ENCODE results near the gene TMEM86A.

DNA sequence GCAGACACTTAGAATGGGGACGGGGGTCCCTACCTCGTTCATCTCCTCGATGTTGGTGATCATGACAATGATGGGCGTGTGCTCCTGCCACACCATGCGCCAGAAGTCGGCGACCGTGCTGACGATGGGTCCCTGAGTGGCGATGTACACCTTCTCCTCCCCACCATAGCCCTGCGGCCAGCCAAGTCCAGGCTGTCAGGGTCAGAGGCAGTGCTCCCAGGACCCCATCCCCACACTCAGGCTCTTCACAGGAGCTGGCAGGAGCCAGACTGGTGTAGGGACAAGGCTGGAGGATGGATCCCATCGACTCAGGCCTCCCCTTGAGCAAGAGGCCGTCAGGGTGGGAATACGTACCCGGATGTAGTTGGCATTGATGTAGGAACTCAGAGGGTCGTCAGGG is 34.6 kb downstream of the TMEM86A start:
- TF ChIP-seq SMC3 (IDR thresholded peaks at IDR 0.05; ENCODE audit: low read depth, low read length) (no peak), POLR2A (IDR thresholded peaks at IDR 0.05; ENCODE audit: low read depth, low read length) (no peak), RFX5 (IDR thresholded peaks at IDR 0.05; ENCODE audit: low read depth, low read length) (no peak), BHLHE40 (IDR thresholded peaks at IDR 0.05; ENCODE audit: low read depth, low read length) (no peak)
- TF ChIP-seq, protein P1, sequence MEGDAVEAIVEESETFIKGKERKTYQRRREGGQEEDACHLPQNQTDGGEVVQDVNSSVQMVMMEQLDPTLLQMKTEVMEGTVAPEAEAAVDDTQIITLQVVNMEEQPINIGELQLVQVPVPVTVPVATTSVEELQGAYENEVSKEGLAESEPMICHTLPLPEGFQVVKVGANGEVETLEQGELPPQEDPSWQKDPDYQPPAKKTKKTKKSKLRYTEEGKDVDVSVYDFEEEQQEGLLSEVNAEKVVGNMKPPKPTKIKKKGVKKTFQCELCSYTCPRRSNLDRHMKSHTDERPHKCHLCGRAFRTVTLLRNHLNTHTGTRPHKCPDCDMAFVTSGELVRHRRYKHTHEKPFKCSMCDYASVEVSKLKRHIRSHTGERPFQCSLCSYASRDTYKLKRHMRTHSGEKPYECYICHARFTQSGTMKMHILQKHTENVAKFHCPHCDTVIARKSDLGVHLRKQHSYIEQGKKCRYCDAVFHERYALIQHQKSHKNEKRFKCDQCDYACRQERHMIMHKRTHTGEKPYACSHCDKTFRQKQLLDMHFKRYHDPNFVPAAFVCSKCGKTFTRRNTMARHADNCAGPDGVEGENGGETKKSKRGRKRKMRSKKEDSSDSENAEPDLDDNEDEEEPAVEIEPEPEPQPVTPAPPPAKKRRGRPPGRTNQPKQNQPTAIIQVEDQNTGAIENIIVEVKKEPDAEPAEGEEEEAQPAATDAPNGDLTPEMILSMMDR (conservative IDR thresholded peaks at IDR 0.05; ENCODE audit: low read depth, low read length) = no peak

Data from IMR-90 (cell line).